HG03565 (cell line): ENCODE data around the gene FAF1.

ENCODE experiments used
- ATAC-seq: cut with Tn5 transposase; IDR thresholded peaks from one replicate; pipeline ENCODE4 v1.9.1; 2021; ENCODE audit warnings: mild to moderate bottlenecking, moderate library complexity; ENCODE audit not compliant: unreplicated experiment

FAF1 gene

DNA sequence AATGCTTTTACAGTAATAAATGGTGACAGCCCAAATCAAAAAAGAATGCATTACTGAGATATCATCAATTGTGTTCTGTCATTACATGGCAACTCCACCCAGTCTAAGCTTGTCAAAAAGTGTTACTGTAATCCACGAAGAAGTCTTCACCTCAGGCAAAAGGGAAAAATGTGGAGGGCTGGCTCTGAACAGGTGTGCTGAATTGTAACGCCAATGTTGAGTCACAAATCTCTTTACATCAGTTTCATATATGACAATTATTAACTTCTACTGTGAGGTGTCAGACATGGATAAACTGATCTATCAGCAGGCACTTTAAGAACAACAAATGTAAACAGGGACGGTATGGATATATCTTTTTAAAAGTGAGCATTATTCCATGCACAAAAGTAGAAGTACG, 438.4 kb downstream of the FAF1 start:
- ATAC-seq: no peak

DNA sequence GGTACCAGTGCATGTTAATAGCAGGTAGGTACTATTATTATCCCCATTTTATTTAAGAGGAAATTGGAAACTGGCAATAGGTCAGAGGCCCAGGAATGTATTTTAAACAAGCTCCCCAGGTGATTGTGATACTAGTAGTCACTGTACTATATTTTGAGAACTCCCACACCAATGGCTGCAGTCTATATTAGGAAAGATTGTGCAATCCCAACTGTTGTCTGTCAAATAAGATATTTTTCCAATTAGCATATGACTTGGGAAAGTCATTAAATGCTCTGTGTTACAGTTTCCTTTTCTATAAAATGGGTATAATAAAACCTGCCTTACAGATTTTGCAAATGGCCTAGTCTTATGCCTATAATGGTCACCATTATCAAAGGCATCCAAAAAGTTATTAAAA, 442.6 kb downstream of the FAF1 start:
- ATAC-seq: no peak

DNA sequence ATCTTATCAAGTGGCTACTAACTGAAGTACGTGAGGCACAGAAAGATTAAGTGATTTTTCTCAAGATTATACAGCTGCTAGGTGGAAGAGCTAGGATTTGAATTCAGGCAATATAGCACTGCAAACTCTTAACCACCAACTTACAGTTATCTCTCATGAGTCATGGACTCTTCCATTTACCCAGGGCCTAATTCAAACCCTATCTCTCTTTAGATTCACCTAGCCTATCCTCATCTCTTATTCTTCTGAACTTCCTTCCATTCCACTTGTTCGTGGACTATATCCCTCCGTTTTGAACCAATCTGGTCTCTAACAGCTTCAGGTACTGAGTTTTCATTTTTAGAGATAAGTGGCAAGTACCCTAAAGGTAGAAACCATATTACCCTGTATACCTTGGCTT, 444.0 kb downstream of the FAF1 start:
- no peak for ATAC-seq

DNA sequence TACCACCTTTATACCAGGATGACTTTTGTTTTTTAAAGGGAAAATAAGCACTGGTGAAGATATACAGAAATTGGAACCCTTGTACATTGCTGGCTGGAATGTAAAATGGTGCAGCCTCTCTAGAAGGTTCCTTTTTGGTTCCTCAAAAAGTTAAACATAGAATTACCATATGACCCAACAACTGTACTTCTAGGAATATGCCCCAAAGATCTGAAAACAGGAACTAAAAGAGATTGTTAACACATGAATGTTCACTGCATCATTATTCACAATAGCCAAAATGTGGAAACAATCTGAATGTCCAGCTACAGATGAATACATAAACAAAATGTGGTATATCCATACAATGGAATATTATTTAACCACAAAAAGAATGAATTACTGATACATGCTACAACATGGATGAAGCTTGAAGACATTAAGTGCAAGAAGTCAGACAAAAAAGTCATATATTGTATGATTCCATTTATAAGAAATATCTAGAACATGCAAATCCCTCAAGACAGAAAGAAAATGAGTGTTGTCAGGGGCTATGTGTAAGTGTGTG, 452.0 kb downstream of the FAF1 start:
- no peak for ATAC-seq

DNA sequence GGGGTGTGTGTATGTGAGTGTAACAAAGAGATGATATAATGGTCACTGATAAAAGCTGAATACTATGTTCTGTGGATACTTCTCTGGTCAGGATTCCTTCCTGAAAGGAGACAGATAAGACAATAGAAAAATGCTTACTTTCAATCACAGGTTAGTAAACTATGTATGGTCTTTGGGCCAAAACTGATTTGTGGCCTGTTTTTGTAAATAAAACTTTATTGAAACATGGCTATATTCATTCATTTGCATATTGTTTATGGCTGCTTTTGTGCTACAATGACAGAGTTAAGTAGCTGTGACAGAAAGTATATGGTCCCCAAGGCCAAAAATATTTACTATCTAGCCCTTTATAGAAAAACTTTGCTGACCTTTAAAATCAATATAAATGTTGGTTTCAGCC, 454.6 kb downstream of the FAF1 start:
- ATAC-seq: no peak

DNA sequence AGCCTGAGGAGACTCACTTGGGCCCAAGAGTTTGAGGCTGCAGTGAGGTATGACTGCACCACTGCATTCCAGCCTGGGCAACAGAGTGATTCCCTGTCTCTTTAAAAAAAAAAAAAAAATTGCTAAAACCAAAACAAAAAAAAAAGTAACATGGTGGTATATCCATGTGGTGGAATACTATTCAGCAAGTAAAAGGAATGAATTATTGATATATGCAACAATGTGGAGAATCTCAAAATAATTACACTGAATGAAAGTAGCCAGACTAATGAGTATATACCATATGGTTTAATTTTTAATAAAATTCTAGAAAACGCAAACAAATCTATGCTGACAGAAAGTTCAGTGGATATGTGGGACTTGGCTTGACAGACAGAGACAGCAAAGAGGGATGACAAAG, 456.6 kb downstream of the FAF1 start:
- ATAC-seq: no peak

DNA sequence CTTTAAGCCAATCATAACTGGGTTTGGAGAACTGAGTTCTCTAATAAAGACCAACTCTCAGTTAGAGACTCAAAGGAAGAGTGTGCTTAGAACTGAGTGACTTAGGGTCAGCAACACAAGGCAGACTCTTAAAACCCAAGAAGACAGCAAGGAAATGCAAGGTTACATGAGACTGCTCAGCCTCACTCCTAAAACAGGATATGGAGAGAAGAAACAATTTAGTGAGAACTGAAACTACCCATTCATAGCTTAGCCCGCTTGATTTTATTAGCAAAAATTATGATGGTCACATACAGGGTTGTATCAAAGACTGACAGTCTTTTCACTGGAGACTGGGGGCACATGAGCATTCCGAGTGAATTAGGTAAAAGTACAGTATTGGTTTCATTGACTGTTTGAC, 457.9 kb downstream of the FAF1 start:
- no peak for ATAC-seq

DNA sequence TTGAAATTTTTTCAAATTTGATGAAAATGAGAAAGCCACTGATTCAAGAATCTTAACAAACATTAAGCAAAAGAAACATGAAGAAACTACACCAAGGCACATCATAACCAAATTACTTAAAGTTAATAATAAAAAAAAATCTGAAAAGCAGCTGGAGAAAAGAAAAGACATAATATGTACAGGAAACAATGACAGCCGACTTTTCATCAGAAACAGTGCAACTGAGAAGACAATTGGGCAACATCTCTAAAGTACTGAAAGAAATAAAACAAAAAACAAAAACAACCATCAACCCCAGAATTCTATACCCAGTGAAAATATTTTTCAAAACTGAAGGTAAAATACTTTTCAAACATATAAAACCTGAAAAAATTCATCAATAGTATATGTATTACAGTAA, 463.1 kb downstream of the FAF1 start:
- no peak for ATAC-seq

DNA sequence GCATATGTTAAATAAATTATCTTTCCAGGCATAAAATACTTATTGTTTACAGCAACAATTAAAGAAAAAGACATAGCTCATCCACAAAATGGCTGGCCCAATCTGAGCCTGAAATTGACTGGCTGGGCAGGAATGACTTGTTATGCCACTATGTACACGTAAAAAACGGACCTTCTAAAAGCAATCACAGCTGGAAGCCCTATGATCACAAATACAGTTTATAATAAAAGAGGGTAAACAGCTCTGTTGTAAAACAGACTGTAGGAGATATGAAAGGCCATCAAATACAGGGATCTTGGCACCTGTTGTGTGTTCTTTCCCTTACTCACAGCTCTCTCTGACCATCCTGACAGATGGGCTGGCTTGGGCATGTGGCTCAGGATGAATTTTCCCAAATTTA, 466.4 kb downstream of the FAF1 start:
- ATAC-seq: no peak

DNA sequence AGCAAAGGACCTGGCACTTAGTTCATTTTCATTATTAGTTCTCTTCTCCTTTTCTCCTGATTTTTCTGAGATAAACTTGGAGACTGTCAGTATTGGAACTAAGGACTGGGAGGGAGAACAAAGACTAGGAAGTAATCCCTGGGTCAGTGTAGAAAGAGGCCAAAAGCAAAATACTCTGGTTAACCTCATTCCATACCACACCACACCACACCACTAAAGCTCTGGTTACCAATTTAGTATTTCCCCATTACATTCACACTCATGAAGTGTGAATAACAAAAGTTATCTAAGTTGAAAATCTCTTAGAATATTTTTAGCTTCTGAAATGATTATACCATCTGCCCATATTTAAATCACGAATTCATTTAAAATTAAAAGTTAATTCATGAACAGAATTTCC, 467.9 kb downstream of the FAF1 start:
- ATAC-seq: no peak

DNA sequence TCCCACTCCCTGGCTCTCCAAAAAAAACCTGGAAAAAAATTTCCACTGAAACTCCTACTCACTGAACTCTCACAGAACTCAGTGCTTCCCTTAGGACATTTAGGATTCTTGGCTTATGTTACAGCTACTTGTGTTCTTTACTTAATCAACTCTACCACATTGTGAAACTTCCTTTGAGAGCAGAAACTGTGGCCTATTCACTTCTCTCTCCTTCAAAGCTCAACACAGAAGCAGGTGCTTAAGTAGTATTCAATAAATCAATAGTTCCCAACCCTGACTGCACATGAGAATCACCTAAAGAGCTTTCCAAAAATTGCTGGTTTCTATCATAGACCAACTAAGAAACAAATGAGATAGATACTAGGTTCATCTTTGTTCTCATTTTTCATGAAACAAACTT, 468.9 kb downstream of the FAF1 start:
- no peak for ATAC-seq

DNA sequence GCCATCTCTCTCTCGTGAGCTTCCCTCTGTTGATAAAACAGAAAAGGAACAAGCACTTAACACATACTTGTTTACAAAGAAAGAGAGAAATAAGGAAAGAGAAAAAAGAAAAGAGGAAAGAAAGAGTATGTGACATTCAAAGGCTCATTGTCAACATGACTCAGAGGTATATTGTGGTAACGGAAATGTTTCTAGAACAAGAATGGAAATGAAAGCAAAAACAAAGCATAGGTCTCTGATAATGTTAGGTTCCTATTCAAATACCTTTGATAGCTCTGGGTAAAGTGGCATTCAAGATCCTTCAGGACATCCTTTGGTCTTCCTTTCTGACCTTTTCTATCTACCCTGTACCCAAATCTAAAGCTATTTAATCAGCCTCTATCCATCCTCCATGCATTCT, 469.4 kb downstream of the FAF1 start:
- no peak for ATAC-seq

DNA sequence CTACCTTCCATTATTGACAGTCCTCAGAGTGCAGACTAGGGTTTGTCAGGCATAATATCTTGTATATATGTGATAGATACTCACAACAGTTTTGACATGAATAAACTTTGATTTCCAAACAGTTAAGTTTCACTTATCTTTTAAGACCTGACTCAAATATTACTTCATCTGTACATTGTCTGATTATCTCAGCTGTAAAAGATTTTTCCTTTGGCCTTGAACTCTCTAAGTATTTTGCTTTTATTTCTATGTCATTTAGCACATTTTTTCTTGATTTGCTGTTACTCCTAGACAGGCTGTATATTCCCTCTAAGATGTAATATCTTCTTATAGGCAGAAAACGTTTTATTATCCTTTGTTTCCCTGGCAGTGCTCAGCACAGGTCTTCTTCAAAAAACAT, 471.2 kb downstream of the FAF1 start:
- no peak for ATAC-seq

DNA sequence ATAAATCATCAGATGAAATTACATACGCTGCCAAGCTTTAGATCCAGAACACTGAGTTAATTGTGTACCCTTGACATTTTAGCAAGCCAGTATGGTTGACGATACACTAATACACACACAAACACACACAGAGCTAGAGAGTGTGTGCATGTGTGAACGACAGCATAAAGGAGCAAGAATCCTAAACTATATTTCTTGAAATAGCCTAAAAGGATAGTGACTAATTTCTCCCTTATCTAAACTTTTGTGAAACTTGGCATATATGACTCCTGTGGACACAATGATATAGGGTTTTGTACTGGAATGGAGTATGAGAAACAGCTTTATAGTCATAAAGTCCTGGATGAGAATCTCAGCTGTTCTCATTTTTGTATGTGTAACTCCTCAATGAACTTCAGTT, 471.7 kb downstream of the FAF1 start:
- no peak for ATAC-seq

DNA sequence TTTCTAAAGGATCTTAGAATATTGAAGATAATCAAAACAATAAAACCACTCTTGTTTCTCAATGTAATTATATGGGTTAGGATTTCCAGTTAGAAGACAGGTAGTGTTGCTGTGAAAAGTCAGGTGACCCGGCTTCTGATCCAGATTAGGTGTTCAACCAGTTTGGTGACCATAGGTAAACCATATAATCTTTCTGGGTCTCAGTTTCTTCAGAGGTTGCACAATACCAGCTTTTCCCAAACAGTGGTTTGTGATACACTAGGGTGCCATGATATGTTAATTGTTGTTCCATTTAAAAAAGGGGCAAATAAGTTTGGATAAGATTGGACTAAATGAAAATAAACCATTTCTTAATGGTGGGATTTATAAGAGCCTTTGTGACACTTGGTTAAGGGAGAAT, 472.3 kb downstream of the FAF1 start:
- ATAC-seq: no peak

DNA sequence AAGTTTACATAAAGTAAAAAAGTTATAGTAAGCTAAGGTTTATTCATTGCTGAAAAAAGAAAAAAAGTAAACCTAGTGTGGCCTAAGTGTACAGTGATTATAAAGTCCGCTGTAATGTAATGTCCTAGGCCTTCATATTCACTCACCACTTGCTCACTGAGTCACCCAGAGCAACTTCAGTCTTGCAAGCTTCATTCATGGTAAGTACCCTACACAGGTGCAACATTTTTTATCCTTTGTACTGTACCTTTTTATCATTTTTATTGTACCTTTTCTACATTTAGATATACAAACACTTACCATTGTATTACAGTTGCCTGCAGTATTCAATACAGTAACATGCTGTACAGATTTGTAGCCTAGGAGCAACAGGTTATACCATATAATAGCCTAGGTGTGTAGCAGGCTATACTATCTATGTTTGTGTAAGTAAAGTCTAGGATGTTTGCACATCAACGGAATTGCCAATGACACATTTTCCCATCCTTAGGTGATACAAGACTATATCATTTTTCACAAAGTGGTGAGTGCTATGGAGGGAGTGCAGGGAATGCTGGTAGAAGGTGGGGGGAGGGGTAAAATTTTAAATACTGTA, 478.8 kb downstream of the FAF1 start:
- no peak for ATAC-seq

DNA sequence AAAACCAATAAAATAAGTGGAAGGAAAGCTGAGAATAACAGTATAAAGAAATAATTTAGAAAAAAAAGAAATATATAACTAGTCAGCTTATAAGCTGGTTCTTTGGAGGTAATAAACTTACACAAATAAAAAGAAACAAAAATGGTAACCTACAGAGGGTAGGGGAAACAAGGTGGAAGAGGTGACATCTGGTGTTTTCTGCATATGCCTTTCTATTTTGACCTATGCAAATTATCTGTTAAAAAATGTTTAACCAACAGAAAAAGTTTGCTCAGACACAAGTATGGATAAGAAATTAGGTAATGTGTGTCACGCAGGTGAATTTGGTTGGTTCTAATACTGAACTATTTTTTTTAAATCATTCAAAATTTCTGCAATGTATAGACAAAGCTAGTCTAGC, 483.3 kb downstream of the FAF1 start:
- ATAC-seq: no peak

DNA sequence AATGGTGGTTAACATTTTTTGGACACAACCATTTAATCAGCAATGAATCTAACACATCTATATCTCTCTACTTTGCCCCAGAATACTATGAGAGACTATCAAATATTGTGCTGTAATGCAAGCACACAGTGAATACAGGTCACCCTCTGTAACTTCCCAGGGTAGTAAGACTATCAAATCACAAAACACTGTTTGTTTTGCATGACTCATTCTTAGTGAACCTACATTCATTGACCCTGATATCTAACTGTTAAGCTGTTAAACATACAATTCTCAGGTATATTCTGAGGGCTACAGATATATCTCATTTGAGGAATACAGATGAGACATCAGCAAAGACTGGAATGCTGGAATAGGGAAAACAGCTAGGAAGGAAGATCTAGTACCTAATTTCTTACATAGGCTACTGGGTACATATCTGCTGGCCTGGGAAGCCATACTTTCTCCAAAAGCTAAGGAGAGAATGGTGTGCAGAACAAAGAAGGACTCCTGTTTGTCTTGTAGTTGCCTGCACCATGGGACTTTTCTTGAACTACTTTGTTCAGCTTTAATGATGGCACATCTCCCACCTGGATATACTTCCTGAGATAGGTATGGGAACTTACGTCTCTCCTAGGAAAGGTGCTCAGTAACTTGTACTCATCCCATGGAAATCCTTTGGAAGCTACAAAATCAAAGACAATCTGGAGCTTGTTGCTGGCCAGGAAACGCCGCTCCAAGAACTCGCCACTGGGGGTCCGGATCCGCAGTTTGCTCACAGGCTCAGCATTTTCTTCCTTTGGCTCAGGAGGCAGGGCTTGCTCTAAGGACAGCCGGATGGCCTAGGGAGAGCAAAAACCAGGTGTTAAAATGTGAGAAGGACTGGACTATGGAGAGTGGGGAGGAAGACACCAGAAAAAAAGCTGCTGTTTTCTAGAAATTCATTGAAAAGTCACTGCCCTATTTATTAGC, 484.9 kb downstream of the FAF1 start:
- ATAC-seq: no peak

DNA sequence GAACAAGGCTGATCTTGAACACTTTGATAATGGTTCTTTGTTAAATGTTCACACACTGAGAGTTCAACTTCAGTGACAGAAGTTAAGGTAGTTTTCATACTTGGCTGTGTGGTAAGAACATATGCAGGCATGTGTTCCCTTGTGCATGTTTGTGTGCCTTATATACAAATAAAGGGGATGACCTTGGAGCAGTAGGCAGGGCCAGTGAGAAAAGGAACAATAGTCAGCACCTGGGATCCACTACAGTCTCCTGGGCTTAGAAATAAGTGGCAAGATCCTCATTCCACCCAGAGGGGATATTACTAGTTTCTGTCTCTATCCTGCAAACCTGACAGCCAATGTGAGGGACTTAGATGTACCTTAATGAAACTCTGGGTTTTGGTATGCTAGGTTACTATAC, 486.6 kb downstream of the FAF1 start:
- no peak for ATAC-seq

DNA sequence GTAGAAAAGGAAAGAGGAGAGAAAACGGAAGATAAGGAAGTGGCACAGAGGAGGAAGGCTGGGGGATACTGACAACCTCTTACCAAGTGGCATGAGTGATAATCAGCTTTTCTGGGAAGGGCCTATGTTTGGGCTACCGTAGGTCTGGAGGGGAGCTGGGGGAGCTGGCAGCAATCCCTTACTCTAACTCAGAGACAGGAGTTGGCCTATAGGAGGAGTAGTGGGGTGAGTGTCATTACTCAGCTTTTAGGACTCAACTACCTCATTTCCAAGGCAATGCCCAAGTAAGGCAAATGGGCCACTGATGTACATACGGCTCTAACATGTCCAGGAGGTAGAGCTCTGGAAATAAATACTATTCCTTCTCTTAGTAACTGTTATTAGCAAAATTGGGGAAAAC, 488.1 kb downstream of the FAF1 start:
- ATAC-seq: no peak

DNA sequence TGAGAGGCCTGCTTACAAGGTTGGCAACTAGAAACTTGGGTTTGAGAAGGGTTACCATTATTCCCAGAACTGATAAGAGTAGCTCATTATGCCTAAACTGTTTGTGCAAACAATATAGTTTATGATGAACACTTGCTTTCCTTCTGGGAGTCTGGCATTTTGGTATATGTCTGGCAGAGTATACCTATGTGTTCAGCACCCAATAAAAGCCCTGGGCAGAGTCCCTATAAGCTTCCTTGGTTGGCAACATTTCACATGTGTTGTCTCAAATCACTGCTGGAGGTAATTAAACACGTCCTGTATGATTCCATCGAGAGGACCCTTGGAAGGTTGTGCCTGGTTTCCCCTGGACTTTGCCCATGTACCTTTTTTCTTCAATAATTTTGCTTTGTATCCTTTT, 497.1 kb downstream of the FAF1 start:
- no peak for ATAC-seq

DNA sequence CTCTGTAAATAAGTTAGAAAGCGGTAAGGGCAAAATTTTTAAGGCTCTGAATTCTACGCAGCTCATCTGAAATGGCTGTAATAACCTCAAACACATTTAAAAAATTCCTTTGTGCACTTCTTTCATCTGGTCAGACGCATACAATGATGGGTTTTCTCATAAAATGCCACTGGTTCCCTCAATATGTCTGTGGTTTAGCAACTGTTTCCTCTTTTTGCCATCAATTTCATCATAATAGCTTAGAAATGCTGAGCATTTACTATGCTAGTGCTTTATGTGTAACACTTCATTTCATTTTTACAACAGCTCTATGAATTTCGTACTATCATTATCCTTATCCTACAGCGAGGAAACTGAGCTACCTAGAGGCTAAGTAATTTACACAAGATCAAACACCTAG, 501.6 kb downstream of the FAF1 start:
- no peak for ATAC-seq
